GM19397 (cell line): ENCODE data around the gene CCDC12.
"Not testable (repeated sequence)": the region's sequence is repeated elsewhere in the genome, so short reads cannot be mapped to it uniquely, and the experiment has no call there.

Experiments
- ATAC-seq: cut with Tn5 transposase; IDR thresholded peaks from one replicate; pipeline ENCODE4 v1.9.1; 2021; ENCODE audit warnings: mild to moderate bottlenecking, moderate library complexity; ENCODE audit not compliant: unreplicated experiment

CCDC12 gene

DNA sequence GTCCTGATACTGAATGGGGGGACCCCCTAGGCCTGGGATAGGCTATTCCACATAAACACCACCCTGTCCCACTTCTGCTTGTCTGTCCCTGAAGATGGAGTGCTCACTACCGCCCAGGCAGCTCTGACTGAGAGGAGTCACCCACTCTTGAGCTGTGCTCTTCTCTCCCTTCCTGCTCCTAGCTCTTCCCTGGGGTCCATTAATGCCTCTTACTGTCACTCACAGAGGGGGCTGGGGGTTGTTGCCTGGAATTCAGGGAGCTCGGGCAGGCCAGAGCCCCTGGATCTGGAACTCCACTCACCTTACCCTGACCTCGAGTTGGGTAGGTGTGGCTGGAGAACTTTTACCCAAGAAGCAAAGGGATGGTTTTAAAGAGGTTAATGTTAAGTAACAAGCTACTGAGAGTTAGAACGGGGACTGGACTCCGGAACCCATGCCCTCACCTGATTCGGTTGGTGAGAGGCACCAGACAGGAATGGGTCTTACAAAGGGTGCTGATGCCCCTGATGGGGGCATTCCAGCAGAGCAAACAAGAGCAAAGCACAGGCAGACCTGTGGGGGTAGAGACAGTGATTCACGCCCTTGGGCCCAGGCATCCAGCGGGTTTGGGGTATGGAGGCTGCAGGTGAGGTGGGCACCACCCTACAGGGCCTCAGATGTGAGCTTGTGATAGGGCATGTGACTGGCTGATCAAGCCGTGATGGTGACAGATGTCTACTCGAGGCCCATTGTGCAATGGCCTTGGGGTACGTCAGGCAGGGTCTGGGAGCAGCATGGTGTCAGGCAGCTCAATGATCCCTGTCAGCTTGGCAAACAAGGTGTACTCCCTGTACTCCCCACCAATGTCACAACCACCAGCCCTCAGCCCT, 8.3 kb upstream of the CCDC12 start:
- ATAC-seq = no peak

- ATAC-seq = no peak
These were observed 6.0 kb upstream of the CCDC12 start for GRCh38 chr3:46982546-46982945.

DNA sequence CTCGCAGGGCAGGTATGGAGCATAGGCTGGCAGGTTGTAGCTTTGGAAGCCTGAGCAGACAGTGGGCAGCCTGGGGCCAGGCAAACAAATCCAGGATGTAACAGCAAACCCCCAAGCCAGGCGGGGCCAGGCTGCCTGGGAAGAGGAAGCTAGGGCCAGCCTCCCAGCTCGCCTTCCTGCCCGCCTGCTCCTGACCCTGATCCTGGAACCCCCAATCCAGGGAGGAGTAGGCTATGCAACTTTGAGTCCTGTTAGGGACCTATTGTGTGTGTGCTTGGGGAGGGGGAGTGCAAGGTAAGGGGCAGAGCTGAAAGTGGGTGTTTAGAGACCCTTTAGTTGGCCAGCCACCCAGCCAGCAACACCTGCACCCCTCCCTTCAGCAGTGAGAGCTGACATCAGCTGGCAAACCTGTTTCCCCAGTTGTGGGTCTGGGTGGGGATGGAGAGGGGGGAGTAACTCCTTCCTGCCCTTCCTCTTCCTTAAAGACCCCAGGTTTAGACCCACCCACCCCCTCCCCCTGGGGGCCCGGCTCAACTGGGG, 5.5 kb upstream of the CCDC12 start:
- no peak for ATAC-seq

DNA sequence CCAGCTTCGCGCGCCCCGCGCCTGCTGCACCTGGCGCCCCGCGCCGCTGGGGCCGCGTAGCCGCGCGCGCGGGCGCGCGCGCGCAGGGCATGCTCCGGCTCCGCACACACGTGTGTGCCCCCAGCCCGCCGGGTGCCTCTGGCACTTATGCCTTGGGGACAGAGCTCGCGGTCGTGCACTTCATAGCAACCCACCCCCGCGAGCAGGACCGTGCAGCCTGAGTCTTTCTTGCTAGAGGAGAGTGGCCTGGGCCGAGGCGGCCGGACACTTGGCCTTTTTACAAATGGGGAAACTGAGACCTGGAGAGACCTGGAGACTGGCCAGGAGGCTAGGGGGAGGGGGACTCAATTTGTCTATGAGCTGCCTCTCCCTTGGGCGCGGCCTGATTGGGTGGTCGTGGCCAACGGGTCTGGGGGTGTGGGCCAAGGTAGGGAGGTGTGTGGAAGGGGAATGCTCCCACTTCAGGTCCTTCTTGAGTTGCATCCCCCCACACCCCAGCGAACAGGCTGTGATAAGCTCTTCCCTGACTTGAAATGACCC, 3.5 kb upstream of the CCDC12 start:
- ATAC-seq = peak; percentile 11

DNA sequence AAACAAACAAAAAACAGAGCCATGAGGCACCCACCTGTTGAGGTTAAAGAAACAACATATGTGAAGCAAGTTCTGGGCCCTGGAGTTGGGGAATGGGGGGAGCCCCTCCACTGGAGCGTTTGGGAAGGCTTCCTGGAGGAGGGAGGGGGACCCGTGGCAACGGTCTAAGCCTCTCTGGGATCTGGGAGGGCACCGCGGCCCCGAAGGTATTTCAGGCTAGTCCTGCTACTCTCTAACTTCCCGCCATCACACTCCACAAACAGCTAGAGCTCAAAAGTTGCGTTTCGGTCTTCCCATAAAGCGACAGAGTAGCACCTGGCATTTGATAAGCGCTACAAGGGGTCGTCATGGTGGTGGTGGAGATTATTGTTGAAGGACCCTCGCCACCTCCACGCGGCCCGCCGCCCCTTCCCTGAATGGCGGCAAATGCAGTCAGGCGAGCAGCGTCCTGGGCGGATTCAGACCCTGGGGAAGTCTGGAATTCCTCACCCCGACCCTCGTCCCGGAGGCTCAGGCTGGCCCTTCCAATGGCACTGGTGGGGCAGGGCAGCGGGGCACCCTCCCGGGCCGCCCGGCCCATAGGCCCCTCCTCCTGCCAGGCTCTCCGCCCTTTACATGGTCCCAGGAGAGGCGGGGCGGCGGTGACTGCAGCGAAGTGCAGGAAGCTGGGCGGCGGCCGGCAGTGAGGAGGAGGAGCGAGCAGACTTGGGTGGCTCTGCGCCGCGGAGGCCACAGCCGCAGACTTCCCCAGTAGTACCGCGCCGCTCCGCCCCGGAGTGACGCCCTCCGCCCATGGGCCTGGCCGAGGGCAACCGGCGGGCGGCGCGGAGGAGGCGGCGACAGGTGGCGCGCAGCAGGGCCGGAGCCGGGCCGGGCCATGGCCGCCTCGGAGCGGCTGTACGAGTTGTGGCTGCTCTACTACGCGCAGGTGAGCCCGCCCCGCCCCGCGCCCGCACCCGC, 2.7 kb upstream of the CCDC12 start, which contains the start of gene NBEAL2:
TSS of gene NBEAL2 (plus strand) at position 682 of the 960 bp plus-strand sequence. CDS start at position 878, 196 bp downstream.
- ATAC-seq = peak; percentile 69

DNA sequence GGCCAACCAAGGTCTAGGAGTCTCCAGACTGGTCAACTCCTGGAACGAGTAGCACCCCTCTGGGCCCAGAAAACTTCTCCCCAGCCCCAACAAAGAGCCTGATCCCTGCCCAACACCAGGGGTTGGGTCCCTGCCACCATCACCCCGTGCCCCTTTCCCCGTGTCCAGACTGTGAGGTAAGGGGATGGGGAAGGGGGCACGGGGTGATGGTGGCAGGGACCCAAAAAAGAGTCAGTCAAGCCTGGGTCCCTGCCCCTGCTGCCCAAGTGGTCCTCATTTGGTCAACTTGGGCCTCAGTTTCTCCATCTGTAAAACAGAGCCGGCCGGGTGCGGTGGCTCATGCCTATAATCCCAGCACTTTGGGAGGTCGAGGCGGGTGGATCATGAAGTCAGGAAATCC, 1.8 kb upstream of the CCDC12 start:
- ATAC-seq = no peak

DNA sequence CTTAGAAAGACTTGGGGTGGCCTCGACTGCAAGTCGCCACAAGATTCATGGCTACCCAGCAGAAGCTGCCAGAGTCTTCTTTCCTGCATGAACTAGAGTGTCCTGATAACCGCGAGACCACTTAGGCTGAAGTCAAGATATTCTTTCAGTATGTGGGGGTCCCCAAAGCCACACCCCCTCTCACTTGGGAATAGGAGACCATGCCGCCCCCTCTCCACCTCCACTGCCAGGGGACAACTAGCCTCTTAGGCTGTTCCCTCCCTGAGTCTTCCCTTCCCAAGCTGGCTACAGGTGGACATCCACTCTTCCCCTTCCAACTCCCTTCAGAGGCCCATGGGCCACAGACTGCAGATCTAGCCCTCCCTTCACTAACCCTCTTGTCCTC, 1.3 kb upstream of the CCDC12 start:
- ATAC-seq = no peak

DNA sequence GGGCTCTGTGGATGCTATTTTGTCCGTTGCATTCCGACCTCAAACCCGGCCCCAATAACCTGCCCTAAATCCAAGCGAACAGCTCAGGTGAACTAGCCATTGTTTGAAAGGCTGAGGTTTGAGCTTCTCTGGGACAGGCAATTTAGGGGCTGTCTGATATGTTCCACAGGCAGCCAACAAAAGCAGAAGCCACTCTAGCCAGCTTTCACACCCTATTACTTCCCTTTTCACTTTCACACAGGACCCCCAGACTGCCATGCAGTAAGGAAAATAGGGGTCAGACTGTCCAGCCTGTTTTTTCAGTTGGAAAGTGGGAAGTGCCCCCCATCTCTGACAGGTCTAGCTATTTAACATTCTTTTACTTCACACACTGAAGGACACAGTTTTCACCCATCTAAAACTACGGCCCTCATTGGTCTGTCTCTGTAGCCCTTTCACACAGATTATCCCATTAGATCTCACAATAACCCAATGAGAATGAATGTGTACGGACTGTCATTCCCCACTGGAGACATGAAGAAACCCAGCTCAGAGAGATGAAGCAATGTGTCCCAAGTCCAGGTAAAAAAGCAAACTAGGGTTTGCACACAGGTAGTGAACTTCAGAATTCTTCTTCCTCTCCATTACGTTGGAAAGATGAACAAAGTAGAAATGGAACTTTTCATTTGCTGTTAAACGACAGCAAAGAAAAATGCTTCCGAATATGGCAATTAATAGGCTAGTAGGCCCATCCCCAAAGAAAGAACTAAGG, 1.9 kb downstream of the CCDC12 start:
- ATAC-seq = no peak

GRCh38 chr3:46972396-46972795, 4.1 kb downstream of the CCDC12 start:
- ATAC-seq = no peak

- ATAC-seq = no peak
These were observed 4.8 kb downstream of the CCDC12 start for GRCh38 chr3:46971742-46972141.

DNA sequence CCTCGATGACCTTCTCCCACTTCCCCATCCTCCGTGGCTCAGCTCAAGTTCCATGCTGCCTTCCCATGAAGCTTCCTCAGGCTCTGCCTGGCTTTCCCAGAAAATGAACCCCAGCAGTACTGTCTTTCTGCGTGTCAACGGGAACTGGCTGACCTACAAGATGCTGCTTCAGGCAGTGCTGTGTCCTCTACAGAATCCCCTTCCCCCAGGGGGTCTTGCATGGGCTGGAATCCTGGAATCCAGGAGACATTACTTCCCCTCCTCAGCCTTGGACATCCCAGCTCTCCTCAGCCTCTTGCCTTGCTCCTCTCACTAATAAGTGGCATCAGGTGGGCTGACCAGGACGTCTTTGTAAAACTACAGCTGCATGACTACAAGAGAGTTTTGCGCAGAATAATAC, 5.4 kb downstream of the CCDC12 start:
- no peak for ATAC-seq

DNA sequence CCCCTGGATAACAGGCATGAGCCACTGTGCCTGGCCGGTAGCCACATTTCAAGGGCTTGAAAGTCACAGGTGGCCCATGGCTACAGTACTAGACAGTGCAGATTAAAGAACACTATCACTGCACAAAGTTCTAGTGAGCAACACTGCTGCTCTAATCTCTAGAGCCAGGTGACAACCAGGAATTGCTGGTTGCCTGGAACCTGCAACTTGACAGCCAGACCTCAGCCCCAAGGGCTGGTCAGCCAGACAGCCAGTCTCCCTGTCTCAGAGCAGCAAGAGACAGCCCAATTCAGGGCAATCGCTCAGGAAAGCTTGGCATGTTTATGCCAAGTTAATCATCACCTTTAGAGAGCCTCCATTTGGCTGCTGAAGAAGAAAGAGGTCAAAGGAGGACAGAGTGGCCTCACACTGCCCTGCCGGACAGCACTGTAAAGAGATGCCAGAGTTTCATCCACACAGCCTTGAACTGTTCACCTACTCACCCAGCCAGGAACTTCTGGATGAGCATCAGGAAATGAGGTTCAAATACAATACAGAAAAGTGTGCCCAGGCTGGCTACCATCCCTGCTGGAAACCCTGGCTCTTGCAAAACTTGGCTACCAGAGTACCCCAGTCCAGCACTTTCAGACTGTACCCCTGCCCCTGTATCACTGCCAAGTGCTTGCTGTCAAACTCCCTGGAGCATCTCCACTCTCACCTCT, 6.0 kb downstream of the CCDC12 start:
- ATAC-seq = no peak

DNA sequence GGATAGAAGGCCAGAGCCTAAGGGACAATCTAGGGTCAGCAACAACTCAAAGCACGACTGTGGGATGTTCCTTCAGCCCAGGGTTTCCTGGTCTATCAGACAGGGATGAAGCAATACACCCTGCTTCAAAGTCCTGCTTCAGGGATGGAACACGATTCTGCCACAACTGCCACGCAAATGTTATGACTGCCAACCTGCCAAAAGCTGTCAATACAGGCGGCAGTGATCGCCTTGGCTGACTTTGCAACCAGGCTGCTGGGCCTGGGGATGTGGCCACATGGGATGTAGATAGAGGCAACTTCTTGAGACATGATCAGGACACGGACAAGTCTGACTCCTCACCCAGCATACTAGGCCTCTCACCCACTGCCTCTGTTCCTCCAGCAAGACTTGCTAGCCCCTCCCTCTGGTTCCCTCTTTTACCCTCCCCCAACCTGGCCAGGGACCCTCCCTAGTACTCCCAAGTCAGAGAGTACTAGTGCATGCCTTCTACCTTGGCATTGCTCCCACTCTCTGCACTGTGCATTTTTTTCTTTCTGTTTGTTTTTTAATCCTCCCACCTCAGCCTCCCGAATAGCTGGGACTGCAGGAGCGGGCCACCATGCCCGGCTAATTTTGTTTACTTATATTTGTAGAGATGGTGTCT, 7.6 kb downstream of the CCDC12 start:
- ATAC-seq = no peak

DNA sequence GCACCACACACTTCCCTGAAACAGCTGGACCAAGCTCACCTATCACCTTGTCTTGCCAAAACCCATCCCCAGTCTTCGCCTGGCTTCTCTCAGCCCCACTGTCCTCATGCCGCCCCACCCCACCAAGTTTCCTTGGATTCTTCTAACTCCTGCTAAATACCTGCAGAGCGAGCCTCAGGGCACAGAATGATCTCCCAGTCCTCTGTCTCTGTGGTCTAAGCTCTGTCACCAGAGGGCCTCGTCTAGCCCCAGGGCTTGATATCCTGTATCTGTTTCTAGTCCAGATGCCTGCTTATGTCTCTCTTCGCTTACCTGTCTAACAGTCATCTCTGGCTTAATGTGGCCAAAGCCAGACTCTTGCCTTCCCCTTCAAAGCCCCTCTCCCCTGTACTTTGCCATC, 9.7 kb downstream of the CCDC12 start:
- no peak for ATAC-seq

- ATAC-seq = no peak
These were observed 11.4 kb downstream of the CCDC12 start for GRCh38 chr3:46965151-46965550.

- ATAC-seq = not testable (repeated sequence)
These were observed 12.4 kb downstream of the CCDC12 start for GRCh38 chr3:46964038-46964590.

GRCh38 chr3:46962990-46963389, 13.6 kb downstream of the CCDC12 start:
- no peak for ATAC-seq

GRCh38 chr3:46962427-46962826, 14.1 kb downstream of the CCDC12 start:
- ATAC-seq = no peak

GRCh38 chr3:46960835-46961234, 15.7 kb downstream of the CCDC12 start:
- no peak for ATAC-seq
